ENCODE measurements around the gene ZNF605.
A peak's percentile ranks its signal among the peaks of the same experiment; 100 is the strongest.
"Not testable (repeated sequence)": the region's sequence is repeated elsewhere in the genome, so short reads cannot be mapped to it uniquely, and the experiment has no call there.

Gene ZNF605

GRCh38 chr12:132904718-132905328, 51.3 kb downstream of the ZNF605 start:
- peak; percentile 95 for DNase-seq

- no peak for DNase-seq
These were observed 57.1 kb downstream of the ZNF605 start for GRCh38 chr12:132899033-132899432.

- no peak for DNase-seq
These were observed 67.3 kb downstream of the ZNF605 start for GRCh38 chr12:132888852-132889251.

- DNase-seq = peak; percentile 92
These were observed 68.4 kb downstream of the ZNF605 start, which contains the start of gene CHFR for GRCh38 chr12:132887513-132888351. Gene CHFR (minus strand): TSS chr12:132887605. CDS start chr12:132887328, 277 bp downstream.

- DNase-seq = no peak
These were observed 69.3 kb downstream of the ZNF605 start for GRCh38 chr12:132886529-132887477.

- DNase-seq = no peak
These were observed 74.3 kb downstream of the ZNF605 start for GRCh38 chr12:132881818-132882217.

- DNase-seq = not testable (repeated sequence)
These were observed 81.5 kb downstream of the ZNF605 start for GRCh38 chr12:132874620-132875019.

GRCh38 chr12:132874175-132874574, 81.9 kb downstream of the ZNF605 start:
- no peak for DNase-seq

- DNase-seq = no peak
These were observed 82.4 kb downstream of the ZNF605 start for GRCh38 chr12:132873724-132874123.

GRCh38 chr12:132872975-132873421, 83.1 kb downstream of the ZNF605 start:
- DNase-seq = no peak

- no peak for DNase-seq
These were observed 83.8 kb downstream of the ZNF605 start for GRCh38 chr12:132872073-132872855.

- no peak for DNase-seq
These were observed 86.6 kb downstream of the ZNF605 start for GRCh38 chr12:132869551-132869950.
